ENCODE measurements around the gene POU2F3. TPM values are rescaled to one million over a fixed set of nuclear protein-coding genes. Genes with fewer than 3 reads are reported as not detected.
A peak's percentile ranks its signal among the peaks of the same experiment; 100 is the strongest.

Gene POU2F3
- total and polyA plus RNA-seq, 2 of the 13 experiments (the other 11 are each of a cell fraction or from before 2014, with no cell fraction given): not detected

GRCh38 chr11:120335556-120335907, 95.6 kb downstream of the POU2F3 start (continued):
- TF ChIP-seq ZSCAN31 (CRISPR knock-in tag; IDR thresholded peaks at IDR 0.05; ENCODE audit: low read depth): peak; percentile 26
- no peak for TF ChIP-seq ZSCAN21 (CRISPR knock-in tag; IDR thresholded peaks at IDR 0.05; ENCODE audit: borderline replicate concordance)
- TF ChIP-seq ZNF841 (CRISPR knock-in tag; IDR thresholded peaks at IDR 0.05; ENCODE audit: borderline replicate concordance): 0 out of 2 replicates have a peak, but pooled peaks have one; percentile 14
- no peak for TF ChIP-seq GLMP (CRISPR knock-in tag; IDR thresholded peaks at IDR 0.05; ENCODE audit: borderline replicate concordance)
- TF ChIP-seq PCBP1 (IDR thresholded peaks at IDR 0.05; ENCODE audit: borderline replicate concordance, low read depth, low read length): no peak
- no peak for TF ChIP-seq ZNF142 (CRISPR knock-in tag; IDR thresholded peaks at IDR 0.05)
- no peak for TF ChIP-seq DDIT3 (CRISPR knock-in tag; IDR thresholded peaks at IDR 0.05)
- no peak for TF ChIP-seq ZNF335 (CRISPR knock-in tag; IDR thresholded peaks at IDR 0.05)
- TF ChIP-seq RARA (CRISPR knock-in tag; IDR thresholded peaks at IDR 0.05): no peak
- no peak for TF ChIP-seq ZBTB1 (CRISPR knock-in tag; IDR thresholded peaks at IDR 0.05; ENCODE audit: borderline replicate concordance)
- no peak for TF ChIP-seq ZNF788 (CRISPR knock-in tag; IDR thresholded peaks at IDR 0.05; ENCODE audit: borderline replicate concordance)
- TF ChIP-seq ZNF512 (CRISPR knock-in tag; IDR thresholded peaks at IDR 0.05): no peak
- TF ChIP-seq MYC (CRISPR knock-in tag; IDR thresholded peaks at IDR 0.05; ENCODE audit: borderline replicate concordance): no peak
- no peak for TF ChIP-seq GABPA (IDR thresholded peaks at IDR 0.05; ENCODE audit: low read depth, low read length)
- no peak for TF ChIP-seq GABPA (CRISPR knock-in tag; IDR thresholded peaks at IDR 0.05; ENCODE audit: low read depth)
- TF ChIP-seq ZFP91 (CRISPR knock-in tag; IDR thresholded peaks at IDR 0.05; ENCODE audit: borderline replicate concordance): no peak
- TF ChIP-seq ZKSCAN8 (CRISPR knock-in tag; IDR thresholded peaks at IDR 0.05; ENCODE audit: borderline replicate concordance): no peak
- TF ChIP-seq ZNF891 (CRISPR knock-in tag; IDR thresholded peaks at IDR 0.05): peak; percentile 33; the same call in 1 of the 2 replicates
- peak; percentile 35 for TF ChIP-seq POLR2G (IDR thresholded peaks at IDR 0.05; ENCODE audit: low read depth, low read length)
- TF ChIP-seq MYNN (CRISPR knock-in tag; IDR thresholded peaks at IDR 0.05; ENCODE audit: low read depth): peak; percentile 24; the same call in 1 of the 2 replicates
- 0 out of 2 replicates have a peak, but pooled peaks have one; percentile 68 for TF ChIP-seq NFATC3 (CRISPR knock-in tag; IDR thresholded peaks at IDR 0.05)
